Urothelium cell line (cell line): ENCODE data around the gene FMN1.

Source experiments
- DNase-seq: peaks from one replicate; pipeline ENCODE4 v3.0.0; 2011; ENCODE audit warnings: low spot score, mixed read lengths
- FAIRE-seq: peaks from 2 replicates; lab custom pipeline; 2011; peaks lifted over from hg19 to GRCh38; lab: Jason Lieb, UNC

FMN1 gene

GRCh38 chr15:32717426-32718226 lies 476.9 kb downstream of the FMN1 start, which contains the start of gene GREM1:
Gene GREM1, plus strand, starts transcription at chr15:32718004. Its CDS starts 12,687 bp downstream, at chr15:32730691.
- no peak for DNase-seq

GRCh38 chr15:32716915-32717425 lies 477.5 kb downstream of the FMN1 start:
- FAIRE-seq, result no peak

More at GRCh38 chr15:32717426-32718226, 476.9 kb downstream of the FMN1 start, which contains the start of gene GREM1:
- FAIRE-seq, result no peak

GRCh38 chr15:32716216-32716914 lies 478.1 kb downstream of the FMN1 start:
- FAIRE-seq, result no peak
- DNase-seq, result no peak

More at GRCh38 chr15:32716915-32717425, 477.5 kb downstream of the FMN1 start:
- DNase-seq, result no peak
